DMS79 treated with DMSO at 0.1 percent for 48 hours (cell line): Measurements from ENCODE around the gene CYB5B.

Experiments used
- DNase-seq: peaks from one replicate; lab custom pipeline; 2025; lab: John Stamatoyannopoulos, UW

Gene CYB5B, protein sequence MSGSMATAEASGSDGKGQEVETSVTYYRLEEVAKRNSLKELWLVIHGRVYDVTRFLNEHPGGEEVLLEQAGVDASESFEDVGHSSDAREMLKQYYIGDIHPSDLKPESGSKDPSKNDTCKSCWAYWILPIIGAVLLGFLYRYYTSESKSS

GRCh38 chr16:69424053-69424934 lies at the start of gene CYB5B:
TSS of gene CYB5B (plus strand) at chr16:69424619. CDS start at chr16:69424684, 65 bp downstream.
- peak; percentile 87 for DNase-seq

DNA sequence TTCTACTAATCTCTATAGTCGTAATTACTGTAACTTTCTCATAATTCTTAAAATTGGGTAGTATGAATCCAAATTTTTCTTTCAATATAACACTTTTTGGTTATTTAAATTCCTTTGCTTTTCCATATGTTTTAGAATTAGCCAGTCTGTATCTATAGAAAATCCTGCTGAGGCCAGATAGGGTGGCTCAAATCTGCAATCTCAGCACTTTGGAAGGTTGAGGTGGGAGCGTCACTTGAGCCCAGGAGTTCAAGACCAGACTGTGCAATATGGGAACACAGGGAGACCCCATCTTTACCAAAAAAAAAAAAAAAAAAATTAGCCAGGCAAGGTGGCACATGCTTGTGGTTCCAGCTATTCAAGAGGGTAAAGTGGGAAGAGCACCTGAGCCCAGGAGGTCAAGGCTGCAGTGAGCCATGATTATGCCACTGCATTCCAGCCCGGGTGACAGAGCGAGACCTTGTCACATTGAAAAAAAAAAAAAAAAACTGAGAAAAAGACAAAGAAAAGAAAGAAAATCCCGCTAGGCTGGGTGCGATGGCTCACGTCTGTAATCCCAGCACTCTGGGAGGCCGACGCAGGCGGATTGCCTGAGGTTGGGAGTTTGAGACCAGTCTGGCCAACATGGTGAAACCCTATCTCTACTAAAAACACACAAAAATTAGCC lies 47.9 kb upstream of the CYB5B start:
- DNase-seq: no peak

GRCh38 chr16:69378036-69378435 lies 46.4 kb upstream of the CYB5B start:
- no peak for DNase-seq

- no peak for DNase-seq
Observed at GRCh38 chr16:69378760-69379159, 45.7 kb upstream of the CYB5B start.

DNA sequence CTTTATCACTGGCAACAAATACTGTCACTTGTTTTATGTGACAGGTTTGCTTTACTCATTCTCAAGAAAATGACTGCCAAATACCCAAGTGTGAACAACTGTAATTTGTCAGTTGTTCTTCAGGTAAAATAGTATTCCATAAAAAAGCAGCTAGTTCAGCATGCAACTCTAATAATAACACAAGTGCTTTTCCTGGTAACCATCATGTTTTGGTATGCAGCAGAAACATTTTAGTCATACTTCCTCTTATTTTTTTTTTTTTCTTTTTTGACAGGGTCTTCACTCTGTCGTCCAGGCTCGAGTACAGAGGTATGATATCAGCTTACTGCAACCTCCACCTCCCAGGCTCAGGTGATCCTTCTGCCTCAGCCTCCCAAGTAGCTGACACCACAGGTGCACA lies 43.2 kb upstream of the CYB5B start:
- no peak for DNase-seq

DNA sequence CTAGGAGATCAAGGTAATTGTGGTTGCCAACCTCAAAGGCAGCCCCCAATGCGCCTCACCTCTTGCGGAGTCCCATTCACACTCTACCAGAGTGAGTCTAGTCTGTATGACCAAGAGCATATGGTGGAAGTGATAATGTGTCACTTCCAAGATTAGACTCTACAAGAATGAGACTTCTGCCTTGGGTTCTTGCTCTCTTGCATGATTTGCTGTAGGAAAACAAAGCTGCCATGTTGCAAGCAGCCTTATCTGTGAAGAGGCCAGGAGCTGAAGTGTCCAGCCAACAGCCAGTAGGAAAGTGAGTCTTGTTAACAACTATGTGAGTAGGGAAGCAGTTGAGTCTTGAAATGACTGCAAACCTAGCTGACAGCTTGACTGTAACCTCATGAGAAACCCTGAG lies 42.0 kb upstream of the CYB5B start:
- DNase-seq: no peak

- DNase-seq: no peak
Observed at GRCh38 chr16:69384974-69385373, 39.4 kb upstream of the CYB5B start.

GRCh38 chr16:69386596-69386995 lies 37.8 kb upstream of the CYB5B start:
- DNase-seq: no peak

DNA sequence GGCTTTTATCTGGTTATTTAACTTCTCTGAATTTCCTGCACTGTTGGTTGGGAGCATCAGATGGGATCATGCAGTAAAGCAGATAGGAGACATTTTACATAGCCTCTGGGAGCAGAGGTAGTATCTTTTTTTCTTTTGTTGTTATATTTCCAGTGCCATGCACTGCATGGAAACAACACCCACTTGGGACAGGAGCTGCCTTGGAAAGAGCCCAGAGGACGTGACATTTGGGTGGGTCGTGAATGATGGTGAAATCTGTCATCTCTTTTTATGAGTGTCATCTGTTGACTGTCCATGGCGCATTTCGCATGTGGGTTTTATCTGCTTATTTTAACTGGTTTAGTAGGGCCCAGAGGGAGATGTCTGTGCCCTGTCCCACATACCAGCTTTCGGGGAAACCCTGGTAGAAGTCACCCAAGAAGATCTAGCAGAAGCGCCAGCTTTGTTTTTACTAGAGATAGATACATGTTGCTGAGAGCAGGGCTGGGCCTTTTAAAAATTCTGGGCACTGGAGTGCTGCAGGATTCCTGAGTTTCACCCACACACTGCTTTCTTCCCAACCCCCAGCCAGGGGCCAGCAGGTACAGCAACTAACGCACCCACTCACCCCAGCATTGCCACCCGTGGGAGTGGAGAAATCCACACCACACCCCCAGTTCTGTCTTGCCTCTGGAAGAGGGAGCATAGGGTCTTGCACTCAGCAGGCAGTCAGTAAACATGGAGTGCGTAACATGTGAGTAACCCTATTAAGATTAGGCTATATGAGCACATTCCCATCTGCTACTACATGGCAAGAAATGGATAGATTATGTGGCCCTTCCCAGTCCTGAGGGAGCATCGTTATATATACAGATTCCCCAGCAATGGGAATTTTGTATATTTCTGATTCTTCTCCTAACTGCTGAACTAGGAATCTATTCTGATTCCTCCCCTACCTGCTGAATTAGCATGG lies 30.2 kb upstream of the CYB5B start:
- DNase-seq: no peak

DNA sequence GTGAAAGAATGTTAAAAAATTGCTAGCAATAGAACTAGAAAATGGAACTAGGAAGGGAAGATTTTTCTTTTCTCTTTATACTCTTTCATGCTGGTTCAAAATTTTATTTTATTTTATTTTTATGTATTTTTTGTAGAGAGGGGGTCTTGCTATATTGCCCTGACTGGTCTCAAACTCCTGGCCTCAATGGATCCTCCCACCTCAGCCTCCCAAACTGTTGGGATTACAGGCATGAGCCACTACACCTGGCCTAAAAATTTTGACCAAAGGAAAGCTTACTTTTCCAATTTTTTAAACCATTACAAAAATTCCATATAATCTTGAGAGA lies 28.6 kb upstream of the CYB5B start:
- DNase-seq: no peak

GRCh38 chr16:69396187-69397061 lies 28.0 kb upstream of the CYB5B start:
- peak; percentile 68 for DNase-seq

DNA sequence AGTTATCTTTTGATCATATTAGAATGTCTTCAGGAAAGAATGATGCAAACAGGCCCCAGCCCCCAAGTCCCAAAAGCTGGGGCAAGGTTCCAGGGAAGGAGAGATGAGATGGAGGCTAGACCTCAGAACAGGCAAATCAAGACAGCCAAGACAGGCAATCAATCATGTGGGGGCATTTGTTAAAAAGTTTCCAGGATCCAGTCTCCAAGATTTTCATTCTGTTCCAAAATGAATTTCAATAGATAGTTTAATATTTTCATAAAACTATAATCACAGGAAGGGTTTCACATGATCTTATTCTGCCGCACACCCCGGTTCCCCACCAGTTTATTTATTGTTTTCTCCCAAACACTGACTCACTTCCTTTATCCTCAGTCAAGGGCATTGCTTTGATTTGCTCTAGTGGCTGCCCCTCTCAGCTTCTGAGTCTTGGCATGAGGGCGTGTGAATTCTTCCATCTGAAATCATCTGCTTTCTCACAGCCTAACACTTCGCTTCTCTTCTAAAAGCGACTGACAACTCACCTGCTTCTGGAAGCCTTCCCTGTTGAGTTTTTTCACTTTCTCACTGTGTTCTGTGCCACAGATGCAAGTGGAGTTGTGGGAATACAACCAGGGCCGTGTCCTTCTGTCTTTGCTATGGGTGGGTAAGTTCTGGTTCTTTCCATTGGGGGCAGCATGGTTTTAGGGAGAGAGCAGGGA lies 26.4 kb upstream of the CYB5B start:
- no peak for DNase-seq

DNA sequence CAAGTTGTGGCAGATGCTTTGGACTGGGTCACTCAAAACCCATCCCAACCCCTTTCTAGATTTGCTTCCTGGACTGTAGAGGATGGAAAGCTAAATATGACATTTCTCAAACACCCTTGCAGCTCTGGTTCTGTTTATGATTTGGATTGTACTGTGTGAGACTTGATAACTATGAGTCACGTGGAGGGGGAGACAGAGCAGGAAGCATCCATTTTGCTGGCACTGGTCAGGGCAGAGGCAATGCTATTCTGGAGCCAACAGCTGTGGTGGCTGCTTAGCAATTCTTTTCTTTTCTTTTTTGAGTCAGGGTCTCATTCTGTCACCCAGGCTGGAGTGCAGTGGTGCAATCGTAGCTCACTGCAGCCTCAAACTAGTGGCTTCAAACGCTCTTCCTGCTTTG lies 25.1 kb upstream of the CYB5B start:
- DNase-seq: no peak

- DNase-seq: no peak
Observed at GRCh38 chr16:69402439-69402838, 22.0 kb upstream of the CYB5B start.

- no peak for DNase-seq
Observed at GRCh38 chr16:69404275-69404805, 20.1 kb upstream of the CYB5B start.

GRCh38 chr16:69405326-69405725 lies 19.1 kb upstream of the CYB5B start:
- DNase-seq: no peak

GRCh38 chr16:69405757-69406156 lies 18.7 kb upstream of the CYB5B start:
- no peak for DNase-seq

GRCh38 chr16:69406780-69407331 lies 17.6 kb upstream of the CYB5B start:
- no peak for DNase-seq

DNA sequence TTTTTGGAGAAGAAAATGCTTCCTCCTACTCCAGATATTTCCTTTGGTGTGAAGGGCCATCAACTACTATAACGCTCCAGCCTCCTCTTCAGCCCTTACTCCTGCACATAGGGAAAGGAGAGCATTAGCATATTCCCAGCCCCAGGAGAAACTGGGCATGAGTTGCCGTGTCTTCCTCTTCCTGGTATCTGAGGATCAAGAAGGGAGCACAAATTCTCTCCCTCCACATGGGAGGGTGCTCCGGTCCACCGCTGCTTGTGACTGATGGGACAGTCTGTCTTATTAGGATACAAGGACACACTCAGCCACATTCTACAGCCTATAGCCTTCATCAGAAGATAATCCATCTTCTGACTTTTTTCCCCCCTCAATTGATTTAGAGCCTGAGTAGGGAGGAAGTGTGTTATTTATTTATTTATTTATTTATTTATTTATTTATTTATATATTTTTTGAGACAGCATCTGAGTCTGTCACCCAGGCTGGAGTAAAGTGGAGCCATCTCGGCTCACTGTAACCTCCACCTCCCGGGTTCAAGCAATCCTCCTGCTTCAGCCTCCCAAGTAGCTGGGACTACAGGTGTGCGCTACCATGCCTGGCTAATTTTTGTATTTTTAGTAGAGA lies 16.6 kb upstream of the CYB5B start:
- DNase-seq: no peak
